Thoracic aorta (tissue), 2 donors: ENCODE data around the gene SSTR4. TPM values are rescaled to one million over a fixed set of nuclear protein-coding genes. Genes with fewer than 3 reads are reported as not detected.

Source experiments
- ATAC-seq: fragments of 150-250 bp; one replicate; pipeline ENCODE4 v1.8.0; 2017; ENCODE audit warnings: low read depth; ENCODE audit not compliant: insufficient number of reproducible peaks, low FRiP score
- DNase-seq: peaks from one replicate; pipeline ENCODE4 v3.0.0-alpha.2; 2020; ENCODE audit warnings: low spot score
- H3K27ac ChIP-seq, 2 donors: fragments of 200-600 bp; sonication (generic); 1 replicate in 1 of 2; 2 replicates in 1 of 2; pipeline ENCODE4 v1.5.1; 2016; ENCODE audit warnings: mild to moderate bottlenecking in 2 of 2, moderate library complexity in 2 of 2
- H3K27me3 ChIP-seq: fragments of 200-600 bp; sonication (generic); replicated peaks from 2 replicates; pipeline ENCODE4 v1.6.0; 2016; ENCODE audit warnings: mild to moderate bottlenecking; ENCODE audit not compliant: insufficient read depth
- H3K36me3 ChIP-seq: fragments of 200-600 bp; sonication (generic); one replicate; pipeline ENCODE4 v1.5.1; 2016
- H3K4me1 ChIP-seq, 2 donors: fragments of 200-600 bp; sonication (generic); 1 replicate in 1 of 2; 2 replicates in 1 of 2; pipeline versions ENCODE4 v1.5.1 to v1.6.0; 2016; ENCODE audit warnings: low read depth in 2 of 2, mild to moderate bottlenecking in 1 of 2; ENCODE audit not compliant: control insufficient read depth in 1 of 2
- H3K4me3 ChIP-seq: fragments of 200-600 bp; sonication (generic); 2 replicates; pipeline ENCODE4 v1.5.1; 2016; ENCODE audit warnings: mild to moderate bottlenecking
- H3K9me3 ChIP-seq: fragments of 200-600 bp; sonication (generic); 2 replicates; pipeline ENCODE4 v1.5.1; 2016
- total RNA-seq, 2 donors: library from RNA; depleted of rRNA; stranded (reverse); fragments of >200 nt; gene quantifications; one replicate each; pipeline versions ENCODE4 v1.1.0 to v1.2.3, GENCODE V29; 2016
- TF ChIP-seq, protein P1 (sequence below): fragments of 200-600 bp; sonication (generic); IDR thresholded peaks from one replicate; pipeline ENCODE4 v1.5.1; 2019; ENCODE audit warnings: antibody characterized with exemption

SSTR4 gene
- total RNA-seq, 2 donors from 2014 or later, result not detected

- no peak for ATAC-seq
These were observed 1.2 kb upstream of the SSTR4 start for GRCh38 chr20:23033918-23034317.

DNA sequence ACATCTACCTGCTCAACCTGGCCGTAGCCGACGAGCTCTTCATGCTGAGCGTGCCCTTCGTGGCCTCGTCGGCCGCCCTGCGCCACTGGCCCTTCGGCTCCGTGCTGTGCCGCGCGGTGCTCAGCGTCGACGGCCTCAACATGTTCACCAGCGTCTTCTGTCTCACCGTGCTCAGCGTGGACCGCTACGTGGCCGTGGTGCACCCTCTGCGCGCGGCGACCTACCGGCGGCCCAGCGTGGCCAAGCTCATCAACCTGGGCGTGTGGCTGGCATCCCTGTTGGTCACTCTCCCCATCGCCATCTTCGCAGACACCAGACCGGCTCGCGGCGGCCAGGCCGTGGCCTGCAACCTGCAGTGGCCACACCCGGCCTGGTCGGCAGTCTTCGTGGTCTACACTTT is 619 bp downstream of the SSTR4 start:
- TF ChIP-seq, protein P1, sequence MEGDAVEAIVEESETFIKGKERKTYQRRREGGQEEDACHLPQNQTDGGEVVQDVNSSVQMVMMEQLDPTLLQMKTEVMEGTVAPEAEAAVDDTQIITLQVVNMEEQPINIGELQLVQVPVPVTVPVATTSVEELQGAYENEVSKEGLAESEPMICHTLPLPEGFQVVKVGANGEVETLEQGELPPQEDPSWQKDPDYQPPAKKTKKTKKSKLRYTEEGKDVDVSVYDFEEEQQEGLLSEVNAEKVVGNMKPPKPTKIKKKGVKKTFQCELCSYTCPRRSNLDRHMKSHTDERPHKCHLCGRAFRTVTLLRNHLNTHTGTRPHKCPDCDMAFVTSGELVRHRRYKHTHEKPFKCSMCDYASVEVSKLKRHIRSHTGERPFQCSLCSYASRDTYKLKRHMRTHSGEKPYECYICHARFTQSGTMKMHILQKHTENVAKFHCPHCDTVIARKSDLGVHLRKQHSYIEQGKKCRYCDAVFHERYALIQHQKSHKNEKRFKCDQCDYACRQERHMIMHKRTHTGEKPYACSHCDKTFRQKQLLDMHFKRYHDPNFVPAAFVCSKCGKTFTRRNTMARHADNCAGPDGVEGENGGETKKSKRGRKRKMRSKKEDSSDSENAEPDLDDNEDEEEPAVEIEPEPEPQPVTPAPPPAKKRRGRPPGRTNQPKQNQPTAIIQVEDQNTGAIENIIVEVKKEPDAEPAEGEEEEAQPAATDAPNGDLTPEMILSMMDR, result no peak
- Histone ChIP-seq H3K9me3 (no peaks in the 10 kb centered on the region), H3K4me1 (no peaks in the 10 kb centered on the region), H3K27ac (no peak overlapping the region), H3K36me3 (no peaks in the 10 kb centered on the region), H3K27me3 (no peaks in the 10 kb centered on the region), H3K4me3 (no peak overlapping the region)
- DNase-seq (no peak), ATAC-seq (no peak)

More at GRCh38 chr20:23033918-23034317, 1.2 kb upstream of the SSTR4 start:
- Histone ChIP-seq H3K27ac (no peak overlapping the region), H3K36me3 (no peaks in the 10 kb centered on the region), H3K4me3 (no peak overlapping the region), H3K27me3 (no peaks in the 10 kb centered on the region), H3K9me3 (no peaks in the 10 kb centered on the region), H3K4me1 (no peaks in the 10 kb centered on the region)
- DNase-seq, result no peak
- TF ChIP-seq, protein P1, result no peak

DNA sequence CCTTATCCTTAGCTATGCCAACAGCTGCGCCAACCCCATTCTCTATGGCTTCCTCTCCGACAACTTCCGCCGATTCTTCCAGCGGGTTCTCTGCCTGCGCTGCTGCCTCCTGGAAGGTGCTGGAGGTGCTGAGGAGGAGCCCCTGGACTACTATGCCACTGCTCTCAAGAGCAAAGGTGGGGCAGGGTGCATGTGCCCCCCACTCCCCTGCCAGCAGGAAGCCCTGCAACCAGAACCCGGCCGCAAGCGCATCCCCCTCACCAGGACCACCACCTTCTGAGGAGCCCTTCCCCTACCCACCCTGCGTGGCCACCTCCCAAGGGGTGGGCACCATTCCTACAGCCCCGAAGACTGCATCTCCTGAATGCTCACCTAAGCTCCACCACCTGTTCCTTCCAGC is 1.3 kb downstream of the SSTR4 start:
- Histone ChIP-seq H3K36me3 (no peaks in the 10 kb centered on the region), H3K27ac (no peak overlapping the region), H3K4me1 (no peaks in the 10 kb centered on the region), H3K27me3 (no peaks in the 10 kb centered on the region), H3K9me3 (no peaks in the 10 kb centered on the region), H3K4me3 (no peak overlapping the region)
- DNase-seq (no peak), ATAC-seq (no peak)
- TF ChIP-seq, protein P1, result no peak

GRCh38 chr20:23037017-23037481 is 1.9 kb downstream of the SSTR4 start:
- H3K9me3 ChIP-seq, result no peaks in the 10 kb centered on the region
- H3K4me1 ChIP-seq, result no peaks in the 10 kb centered on the region
- TF ChIP-seq, protein P1, result no peak
- H3K27ac ChIP-seq, result no peak overlapping the region
- no peaks in the 10 kb centered on the region for H3K36me3 ChIP-seq
- no peaks in the 10 kb centered on the region for H3K27me3 ChIP-seq
- ATAC-seq, result no peak
- no peak overlapping the region for H3K4me3 ChIP-seq
- no peak for DNase-seq

DNA sequence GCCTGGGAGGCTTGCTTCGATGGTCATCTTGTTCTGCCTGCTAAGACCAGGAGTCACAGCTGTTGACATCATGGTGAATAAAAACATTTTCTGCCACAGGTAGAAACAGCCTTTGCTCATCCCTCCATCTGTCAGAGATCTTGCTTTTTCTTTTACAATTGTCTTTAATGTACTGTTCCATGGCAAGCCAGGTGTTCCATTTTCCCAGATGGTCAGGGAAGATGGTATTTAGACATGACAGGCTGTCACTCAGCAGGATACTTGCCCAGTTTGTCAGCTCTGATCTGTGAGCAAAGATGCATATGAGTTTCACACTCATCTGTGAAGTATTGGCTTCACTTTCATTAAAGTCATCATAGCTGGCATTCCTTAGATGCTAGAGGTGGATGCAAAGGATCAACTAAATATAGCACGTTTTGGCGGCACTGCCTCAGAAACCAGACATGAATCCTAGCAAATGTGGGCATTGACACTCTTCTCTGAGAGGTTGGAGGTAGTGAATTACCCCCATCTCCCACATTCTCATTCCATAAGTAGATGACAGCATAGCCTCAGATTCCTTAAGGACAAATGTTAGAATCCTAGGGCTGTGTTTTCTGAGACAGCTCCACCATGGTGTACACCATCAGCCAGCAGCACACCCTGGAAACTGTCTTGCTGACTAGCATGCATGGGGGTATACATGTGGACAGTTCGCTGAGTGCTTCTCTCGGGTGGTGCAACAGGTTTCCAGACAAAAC is 4.2 kb downstream of the SSTR4 start:
- H3K27me3 ChIP-seq, result no peaks in the 10 kb centered on the region

More for the DNA sequence above, 4.2 kb downstream of the SSTR4 start:
- Histone ChIP-seq H3K4me3 (no peak overlapping the region), H3K27ac (no peak overlapping the region), H3K9me3 (no peaks in the 10 kb centered on the region), H3K36me3 (no peaks in the 10 kb centered on the region), H3K4me1 (no peaks in the 10 kb centered on the region)
- DNase-seq, result no peak
- TF ChIP-seq, protein P1, result no peak
- ATAC-seq, result no peak
